Thymus (tissue), 11 donors: ENCODE data around the gene SLC4A8. TPM values are rescaled to one million over a fixed set of nuclear protein-coding genes. Genes with fewer than 3 reads are reported as not detected.
"Not testable (repeated sequence)": the region's sequence is repeated elsewhere in the genome, so short reads cannot be mapped to it uniquely, and the experiment has no call there.

Experiments used
- DNase-seq, 9 donors: peaks; one replicate each; pipeline ENCODE4 v3.0.0-alpha.2; 2013; ENCODE audit warnings: low spot score in 9 of 9, low read depth in 6 of 9, missing footprints in 1 of 9
- H3K27ac ChIP-seq, 2 donors: one replicate each; pipeline ENCODE4 v1.5.1; 2013; ENCODE audit warnings: control low read depth in 1 of 2, low read depth in 1 of 2, low read length in 1 of 2, mild to moderate bottlenecking in 1 of 2, moderate library complexity in 1 of 2
- H3K27me3 ChIP-seq, 2 donors: one replicate each; pipeline ENCODE4 v1.5.1; 2013; ENCODE audit warnings: low read length in 1 of 2; ENCODE audit not compliant: control insufficient read depth in 2 of 2, insufficient read depth in 1 of 2
- H3K36me3 ChIP-seq, 2 donors: one replicate each; pipeline ENCODE4 v1.5.1; 2013; ENCODE audit warnings: low read length in 1 of 2, mild to moderate bottlenecking in 1 of 2, moderate library complexity in 1 of 2; ENCODE audit not compliant: control insufficient read depth in 2 of 2, insufficient read depth in 2 of 2
- H3K4me1 ChIP-seq, 2 donors: one replicate each; pipeline ENCODE4 v1.5.1; 2013; ENCODE audit warnings: low read length in 2 of 2; ENCODE audit not compliant: control insufficient read depth in 2 of 2, insufficient read depth in 2 of 2
- H3K4me3 ChIP-seq, 2 donors: one replicate each; pipeline ENCODE4 v1.5.1; 2013; ENCODE audit warnings: low read length in 2 of 2, control low read depth in 1 of 2, mild to moderate bottlenecking in 1 of 2
- H3K9me3 ChIP-seq, 2 donors: one replicate each; pipeline ENCODE4 v1.5.1; 2013; ENCODE audit warnings: low read length in 1 of 2, mild to moderate bottlenecking in 1 of 2; ENCODE audit not compliant: control insufficient read depth in 2 of 2, insufficient read depth in 1 of 2
- WGBS: extraction: QIAGEN DNeasy Blood & Tissue Kit; methylation state at CpG from one replicate; pipeline ENCODE4 v1.1.7; 2013; 5-methylcytosine and 5-hydroxymethylcytosine counted together
- polyA plus RNA-seq: library from polyadenylated mRNA; stranded (reverse); fragments of 200-250 nt; gene quantifications from one replicate; pipeline ENCODE4 v1.2.3, GENCODE V29; 2013
- total RNA-seq: library from RNA; stranded (reverse); fragments of 120-200 nt; gene quantifications from one replicate; pipeline ENCODE4 v1.2.4, GENCODE V29; 2013
- donor health status: healthy.

SLC4A8 gene
- total and polyA plus RNA-seq, 2 donors = 1.2 to 1.7 TPM

DNA sequence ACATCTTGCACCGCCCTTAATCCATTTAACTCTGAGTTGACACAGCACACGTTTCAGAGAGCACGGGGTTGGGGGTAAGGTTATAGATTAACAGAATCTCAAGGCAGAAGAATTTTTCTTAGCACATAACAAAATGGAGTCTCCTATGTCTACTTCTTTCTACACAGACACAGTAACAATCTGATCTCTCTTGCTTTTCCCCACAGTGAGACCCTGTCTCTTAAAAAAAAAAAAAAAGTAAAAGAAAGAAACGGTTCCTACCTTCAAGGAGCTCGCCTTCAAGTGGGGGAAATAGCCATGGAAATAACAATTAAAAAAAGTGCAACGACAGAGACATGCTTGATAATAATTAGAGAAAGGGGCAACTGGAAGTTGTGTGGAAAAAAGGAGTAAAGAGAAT, 30.4 kb downstream of the SLC4A8 start:
- DNase-seq, H3K4me3 ChIP-seq, H3K27me3 ChIP-seq, H3K36me3 ChIP-seq, H3K9me3 ChIP-seq, H3K27ac ChIP-seq, H3K4me1 ChIP-seq: not testable (repeated sequence)
- WGBS = 97% methylated on average over 3 of the region's 6 CpGs

DNA sequence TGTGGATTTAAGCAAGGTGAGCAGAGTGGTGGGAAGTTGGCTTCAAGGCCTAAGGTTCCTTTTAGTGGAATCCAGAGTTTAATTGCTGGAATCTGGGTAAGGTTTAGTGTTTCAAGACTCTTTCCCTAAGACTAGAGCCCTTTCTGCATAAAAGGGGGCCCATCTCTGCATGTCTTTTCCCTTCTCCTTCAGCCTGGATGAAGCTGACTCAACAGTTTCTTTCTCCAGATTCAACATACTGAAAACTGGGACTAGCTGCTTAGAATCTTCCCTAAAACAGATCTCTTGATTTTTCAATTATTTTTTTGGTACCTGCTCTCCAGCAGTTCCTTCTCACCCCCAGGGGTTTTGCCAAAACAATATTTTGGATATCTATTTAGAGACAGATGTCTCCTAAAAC, 34.0 kb downstream of the SLC4A8 start:
- no peak for DNase-seq

DNA sequence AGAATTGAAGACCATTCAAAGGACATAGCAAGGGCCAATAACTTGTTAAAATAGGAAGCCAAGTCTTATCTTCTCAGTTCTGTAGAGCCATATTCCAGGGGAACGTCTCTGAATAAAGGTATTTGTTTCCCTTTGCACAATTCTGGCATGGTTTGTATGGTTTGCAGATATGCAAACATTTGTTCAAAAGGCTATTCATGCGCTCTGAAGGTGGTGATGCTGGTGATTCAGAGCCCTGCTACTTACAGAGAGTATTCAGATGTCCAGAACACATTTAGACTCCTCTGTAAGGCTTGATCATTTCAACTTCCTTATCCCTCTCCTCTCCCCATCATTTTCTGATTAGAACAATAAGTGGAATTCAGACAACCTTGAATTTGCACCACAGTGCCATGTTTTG, 35.9 kb downstream of the SLC4A8 start:
- no peak overlapping the region for H3K4me3 ChIP-seq
- no peaks in the 10 kb centered on the region for H3K9me3 ChIP-seq
- 97% methylated on average over 2 of the region's 2 CpGs for WGBS
- no peak overlapping the region for H3K27ac ChIP-seq
- no peaks in the 10 kb centered on the region for H3K4me1 ChIP-seq
- H3K36me3 ChIP-seq = no peaks in the 10 kb centered on the region
- DNase-seq = no peak
- H3K27me3 ChIP-seq = no peaks in the 10 kb centered on the region

More for the DNA sequence above, 34.0 kb downstream of the SLC4A8 start:
- no peak overlapping the region for H3K27ac ChIP-seq
- no peaks in the 10 kb centered on the region for H3K4me1 ChIP-seq
- H3K9me3 ChIP-seq = no peaks in the 10 kb centered on the region
- H3K27me3 ChIP-seq = no peaks in the 10 kb centered on the region
- no peak overlapping the region for H3K4me3 ChIP-seq
- H3K36me3 ChIP-seq = no peaks in the 10 kb centered on the region

DNA sequence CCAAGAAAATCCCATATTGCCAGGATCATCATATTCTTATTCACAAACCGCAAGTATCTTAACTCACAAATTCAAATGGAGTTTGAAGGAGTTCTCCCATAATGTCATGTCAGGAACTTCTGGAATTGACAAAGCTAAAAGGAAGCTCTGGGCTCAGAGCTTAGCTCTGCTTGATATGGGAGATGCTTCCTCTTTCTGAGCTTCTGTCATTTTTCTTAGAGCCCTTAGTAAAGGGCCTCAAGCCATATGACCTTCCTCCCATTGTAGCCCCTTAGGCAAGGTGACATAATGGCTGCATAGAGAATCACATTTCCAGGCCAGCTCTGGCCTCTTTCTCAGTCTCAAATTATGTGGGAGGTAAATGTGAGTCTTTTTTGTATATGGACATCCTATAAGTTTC, 40.9 kb downstream of the SLC4A8 start:
- Histone ChIP-seq H3K27me3 (no peaks in the 10 kb centered on the region), H3K4me3 (no peak overlapping the region), H3K9me3 (no peaks in the 10 kb centered on the region), H3K36me3 (no peaks in the 10 kb centered on the region), H3K4me1 (no peaks in the 10 kb centered on the region), H3K27ac (no peak overlapping the region)
- DNase-seq = no peak
- WGBS = 99% methylated on average over 1 of the region's 1 CpG

DNA sequence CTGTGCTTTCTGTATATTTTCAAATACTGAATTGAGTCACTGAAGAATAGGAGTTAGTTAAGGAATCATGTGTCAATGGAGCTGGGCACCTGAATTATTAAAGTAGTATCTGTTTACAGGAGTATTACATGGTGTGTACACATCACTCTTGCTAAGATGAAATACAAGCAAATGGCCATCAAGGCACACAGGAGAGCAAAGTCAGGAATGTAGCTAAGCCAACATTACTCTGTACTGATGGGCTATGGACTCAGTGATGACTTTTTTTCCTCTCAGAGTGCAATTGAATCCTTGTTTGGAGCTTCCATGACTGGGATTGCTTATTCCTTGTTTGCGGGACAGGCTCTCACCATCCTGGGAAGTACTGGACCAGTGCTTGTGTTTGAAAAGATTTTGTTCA, 45.5 kb downstream of the SLC4A8 start:
- Histone ChIP-seq H3K27ac (no peak overlapping the region), H3K27me3 (no peaks in the 10 kb centered on the region), H3K4me3 (no peak overlapping the region), H3K9me3 (no peaks in the 10 kb centered on the region), H3K36me3 (no peaks in the 10 kb centered on the region), H3K4me1 (no peaks in the 10 kb centered on the region)
- 97% methylated on average over 1 of the region's 1 CpG for WGBS
- no peak for DNase-seq

DNA sequence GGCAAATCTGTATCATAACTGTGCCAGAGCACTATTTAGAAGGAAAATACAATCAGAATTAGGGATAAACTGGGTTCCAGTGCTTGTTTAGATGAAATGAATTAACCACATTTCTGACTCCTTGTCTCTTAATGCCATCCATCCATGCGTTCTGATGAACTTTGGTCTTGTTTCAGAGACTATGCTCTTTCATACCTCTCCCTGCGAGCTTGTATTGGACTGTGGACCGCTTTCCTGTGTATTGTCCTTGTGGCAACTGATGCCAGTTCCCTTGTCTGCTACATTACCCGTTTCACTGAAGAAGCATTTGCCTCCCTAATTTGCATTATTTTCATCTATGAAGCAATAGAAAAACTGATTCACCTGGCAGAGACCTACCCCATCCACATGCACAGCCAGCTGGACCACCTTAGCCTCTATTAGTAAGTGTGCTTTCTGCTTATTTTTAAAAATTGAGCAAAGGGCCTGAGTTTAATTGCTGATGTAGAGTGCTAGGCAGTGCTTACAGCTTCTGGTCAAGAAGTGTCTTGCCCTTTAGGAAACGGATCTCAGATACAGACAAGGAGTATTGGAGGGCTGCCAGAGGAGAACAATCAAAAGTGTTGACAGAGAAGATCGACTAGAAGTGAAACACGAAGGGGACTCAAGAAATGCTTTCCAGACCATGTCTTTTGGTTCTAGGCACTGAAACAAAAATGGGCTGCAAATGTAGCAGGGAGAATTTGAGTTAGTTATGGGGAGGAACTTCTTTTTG, 46.7 kb downstream of the SLC4A8 start:
- Histone ChIP-seq H3K36me3 (no peaks in the 10 kb centered on the region), H3K9me3 (no peaks in the 10 kb centered on the region), H3K4me1 (no peaks in the 10 kb centered on the region), H3K27me3 (no peaks in the 10 kb centered on the region), H3K27ac (no peak overlapping the region), H3K4me3 (no peak overlapping the region)
- 95% methylated on average over 7 of the region's 7 CpGs for whole genome bisulfite sequencing
- DNase-seq = no peak

DNA sequence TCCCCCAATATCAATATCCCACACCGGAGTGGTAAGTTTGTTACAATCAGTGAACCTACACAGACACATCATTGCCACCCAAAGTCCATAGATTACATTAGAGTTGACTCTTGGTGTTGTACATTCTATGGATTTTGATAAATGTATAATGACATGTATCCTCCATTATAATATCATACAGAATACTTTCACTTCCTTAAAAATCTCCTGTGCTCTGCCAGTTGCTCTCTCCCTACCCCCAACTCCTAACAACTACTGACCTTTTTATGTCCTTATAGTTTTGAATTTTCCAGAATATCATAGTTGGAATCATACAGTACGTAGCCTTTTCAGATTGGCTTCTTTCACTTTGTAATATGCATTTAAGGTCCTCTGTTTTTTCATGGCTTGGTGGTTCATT, 48.4 kb downstream of the SLC4A8 start:
- Histone ChIP-seq H3K4me1 (no peaks in the 10 kb centered on the region), H3K4me3 (no peak overlapping the region), H3K9me3 (no peaks in the 10 kb centered on the region), H3K36me3 (no peaks in the 10 kb centered on the region), H3K27ac (no peak overlapping the region), H3K27me3 (no peaks in the 10 kb centered on the region)
- no peak for DNase-seq
- WGBS = 100% methylated on average over 2 of the region's 2 CpGs

DNA sequence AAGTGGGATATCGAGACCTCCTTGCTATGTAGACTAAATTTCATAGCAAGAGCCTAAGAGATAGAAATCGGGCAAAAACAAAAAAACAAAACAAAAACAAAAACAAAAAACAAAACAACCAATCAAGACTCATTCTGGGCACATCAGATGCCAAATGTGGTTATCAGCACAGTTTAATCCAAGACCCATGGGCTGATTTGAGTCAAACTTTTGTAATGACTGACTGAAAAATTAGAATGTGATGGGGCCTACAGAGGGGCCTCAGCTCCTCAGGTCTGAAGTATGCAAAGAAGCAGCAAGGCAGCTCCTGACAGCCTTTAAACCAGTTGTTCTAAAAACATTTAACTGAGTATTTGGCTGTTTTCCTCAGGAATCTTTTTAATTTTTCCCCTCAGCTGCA, 49.3 kb downstream of the SLC4A8 start:
- Histone ChIP-seq H3K27ac (no peak overlapping the region), H3K4me3 (no peak overlapping the region), H3K9me3 (no peaks in the 10 kb centered on the region), H3K36me3 (no peaks in the 10 kb centered on the region), H3K4me1 (no peaks in the 10 kb centered on the region), H3K27me3 (no peaks in the 10 kb centered on the region)
- 98% methylated on average over 2 of the region's 2 CpGs for WGBS
- no peak for DNase-seq

DNA sequence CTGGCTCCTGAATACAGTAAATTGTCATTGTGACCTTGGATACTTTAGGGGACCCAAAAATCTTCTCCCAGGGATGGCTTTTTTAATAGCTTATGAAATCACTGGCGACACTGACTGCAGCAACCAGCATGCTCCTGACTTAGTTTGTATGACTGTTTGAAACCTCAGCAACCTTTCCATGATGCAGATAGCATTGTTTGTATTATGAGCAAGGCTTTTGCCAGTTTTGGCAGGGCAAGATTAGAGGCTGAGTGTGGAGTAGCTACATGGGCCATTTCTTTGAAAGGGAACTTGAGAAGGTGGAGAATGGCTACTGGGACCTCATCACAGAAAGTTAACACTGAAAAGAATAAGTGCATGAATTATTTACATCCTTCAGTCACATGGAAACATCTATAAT, 50.9 kb downstream of the SLC4A8 start:
- WGBS = 96% methylated on average over 1 of the region's 1 CpG

More for the DNA sequence above, 50.9 kb downstream of the SLC4A8 start:
- Histone ChIP-seq H3K36me3 (no peaks in the 10 kb centered on the region), H3K27ac (no peak overlapping the region), H3K27me3 (no peaks in the 10 kb centered on the region), H3K9me3 (no peaks in the 10 kb centered on the region), H3K4me1 (no peaks in the 10 kb centered on the region), H3K4me3 (no peak overlapping the region)
- no peak for DNase-seq
